NCI-H2029 (cell line): ENCODE results near the gene MTHFD1.
"Not testable (repeated sequence)": the region's sequence is repeated elsewhere in the genome, so short reads cannot be mapped to it uniquely, and the experiment has no call there.

ENCODE experiments used
- DNase-seq: peaks from one replicate; lab custom pipeline; 2025; lab: John Stamatoyannopoulos, UW

The MTHFD1 gene

DNA sequence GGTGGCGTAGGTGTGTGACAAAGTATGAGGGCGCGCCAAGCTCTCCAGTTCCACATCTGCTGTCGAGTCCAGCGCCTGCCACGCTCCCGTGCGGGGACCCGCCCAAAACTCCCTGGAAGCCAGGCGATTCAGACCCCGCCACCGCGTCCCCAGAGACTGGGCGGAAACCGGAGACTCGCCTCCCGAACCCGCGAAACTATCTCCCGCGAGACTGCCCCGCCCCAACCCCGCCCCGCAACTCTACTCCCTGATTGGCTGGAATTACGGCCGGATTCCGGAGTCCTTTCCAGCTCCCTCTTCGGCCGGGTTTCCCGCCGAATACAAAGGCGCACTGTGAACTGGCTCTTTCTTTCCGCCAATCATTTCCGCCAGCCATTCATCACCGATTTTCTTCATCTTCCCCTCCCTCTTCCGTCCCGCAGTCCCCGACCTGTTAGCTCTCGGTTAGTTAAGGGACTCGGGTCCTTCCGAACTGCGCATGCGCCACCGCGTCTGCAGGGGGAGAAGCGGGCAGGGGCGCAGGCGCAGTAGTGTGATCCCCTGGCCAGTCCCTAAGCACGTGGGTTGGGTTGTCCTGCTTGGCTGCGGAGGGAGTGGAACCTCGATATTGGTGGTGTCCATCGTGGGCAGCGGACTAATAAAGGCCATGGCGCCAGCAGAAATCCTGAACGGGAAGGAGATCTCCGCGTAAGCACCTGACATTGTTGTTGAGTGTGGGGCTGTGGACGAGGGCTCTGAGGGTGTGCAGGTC lies at the start of gene MTHFD1:
Gene MTHFD1 (plus strand): TSS at position 572 of the 751 bp plus-strand sequence. CDS start 75 bp downstream, at position 647.
- peak; percentile 93 for DNase-seq

DNA sequence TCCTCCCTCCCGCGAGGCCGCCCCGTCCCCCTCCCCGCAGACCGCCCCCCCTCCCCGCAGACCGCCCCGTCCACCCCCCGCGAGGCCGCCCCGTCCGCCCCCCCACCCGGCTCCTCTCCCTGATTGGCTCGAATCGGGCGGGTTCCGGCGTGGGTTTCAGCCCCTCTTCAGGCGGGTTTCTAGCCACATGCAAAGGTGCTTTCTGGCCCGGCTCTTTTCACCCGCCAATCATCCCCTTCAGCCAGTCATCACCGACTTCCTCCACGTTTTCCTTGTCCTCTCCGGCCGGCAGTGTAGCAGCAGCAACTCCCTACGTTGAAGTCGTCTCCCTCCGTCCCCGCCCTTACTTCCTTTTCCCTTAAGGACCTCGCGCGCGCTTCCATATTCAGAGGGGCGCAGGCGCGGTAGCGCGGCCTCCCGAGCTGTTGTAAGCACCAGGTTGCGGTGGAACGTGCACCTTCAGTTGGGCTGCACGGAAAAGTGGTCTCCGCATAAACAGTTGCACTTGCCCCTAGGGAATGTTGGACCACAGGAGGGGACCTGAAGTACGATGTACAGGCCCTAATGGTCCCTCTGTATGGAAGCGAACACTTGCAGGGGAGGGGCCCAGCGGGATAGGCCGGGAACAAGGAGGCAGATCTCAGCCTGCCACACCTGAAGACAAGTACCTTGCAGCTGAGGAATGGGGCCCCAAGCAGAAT lies 49.4 kb upstream of the MTHFD1 start:
- DNase-seq: peak; percentile 89

DNA sequence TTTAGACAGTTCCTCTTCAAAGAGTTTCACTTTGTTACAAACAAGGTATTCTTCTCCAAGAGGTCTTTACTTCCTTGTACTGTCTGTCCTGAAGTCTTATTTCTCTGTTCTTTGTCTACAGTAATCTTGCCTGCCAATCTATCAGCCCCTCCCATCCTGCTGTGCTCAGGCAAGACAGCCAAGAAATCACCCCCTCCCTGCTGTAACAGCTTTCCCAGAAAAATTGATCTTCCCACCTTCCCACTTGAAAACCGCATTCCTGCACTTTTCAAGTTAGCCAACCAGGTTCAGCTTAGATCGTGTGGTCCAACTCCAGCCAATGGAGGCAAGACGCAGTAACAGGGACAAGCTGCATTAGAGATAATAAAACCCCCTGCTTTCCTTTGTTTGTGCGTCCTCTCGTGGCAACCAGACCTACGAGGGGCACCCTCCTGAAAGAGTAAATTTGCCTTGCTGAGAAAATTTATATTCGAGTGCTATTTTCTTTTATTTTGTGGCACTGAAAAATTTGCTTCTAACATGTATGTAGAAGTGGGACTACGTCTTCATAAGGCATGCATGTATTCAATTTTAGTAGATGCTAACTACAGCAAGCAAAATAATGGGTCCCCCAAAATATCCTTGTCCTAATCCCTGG lies 47.5 kb upstream of the MTHFD1 start:
- DNase-seq: no peak

DNA sequence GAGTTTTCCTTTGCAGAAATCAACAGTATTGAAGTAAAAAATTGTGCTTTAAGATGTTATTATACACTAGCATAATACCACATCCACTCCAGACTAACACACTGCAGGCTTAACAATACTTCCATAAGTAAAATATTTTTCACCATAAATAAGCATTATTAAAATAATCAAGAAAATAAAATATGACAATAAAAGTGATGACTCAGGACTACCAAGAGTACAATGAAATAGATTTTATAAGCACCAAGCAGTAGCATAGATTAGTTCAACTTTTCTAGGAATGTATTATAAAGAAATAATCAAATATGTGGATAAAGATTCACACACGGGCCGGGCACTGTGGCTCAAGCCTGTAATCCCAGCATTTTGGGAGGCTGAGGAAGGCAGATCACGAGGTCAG lies 40.4 kb upstream of the MTHFD1 start:
- DNase-seq: no peak

DNA sequence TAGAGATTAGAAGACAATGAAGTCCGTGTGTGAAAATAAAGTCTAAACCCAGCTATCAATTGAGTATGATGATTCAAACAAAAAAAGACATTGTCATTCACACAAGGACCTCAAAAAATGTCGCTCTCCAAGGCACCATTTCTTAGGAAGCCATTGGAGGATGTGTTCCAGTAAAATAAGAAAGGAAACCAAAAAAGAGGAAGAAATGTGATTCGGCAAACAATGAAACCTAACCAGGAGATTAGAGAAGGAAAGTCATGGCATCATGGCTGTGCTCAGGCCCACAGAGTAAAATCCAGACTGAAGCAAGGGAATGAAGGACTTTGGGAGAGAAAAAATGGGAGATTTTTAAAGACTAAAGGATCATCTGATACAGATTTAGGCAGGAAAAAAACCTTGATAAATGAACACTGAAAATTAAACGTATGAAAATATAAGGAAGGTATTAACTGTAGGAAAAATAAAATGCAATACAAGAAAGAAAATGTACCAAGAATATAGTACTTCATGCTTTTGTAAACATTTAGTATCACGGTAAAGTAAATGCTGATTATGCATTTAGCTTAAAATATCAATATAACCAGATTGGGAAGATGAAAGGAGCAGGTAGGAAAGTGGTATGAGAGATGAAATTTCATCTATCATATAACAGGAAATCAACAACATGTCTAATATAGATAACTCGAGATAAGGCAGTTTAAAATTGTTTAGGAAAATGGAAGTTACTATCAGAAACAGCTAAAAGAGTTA lies 38.2 kb upstream of the MTHFD1 start:
- DNase-seq: no peak

DNA sequence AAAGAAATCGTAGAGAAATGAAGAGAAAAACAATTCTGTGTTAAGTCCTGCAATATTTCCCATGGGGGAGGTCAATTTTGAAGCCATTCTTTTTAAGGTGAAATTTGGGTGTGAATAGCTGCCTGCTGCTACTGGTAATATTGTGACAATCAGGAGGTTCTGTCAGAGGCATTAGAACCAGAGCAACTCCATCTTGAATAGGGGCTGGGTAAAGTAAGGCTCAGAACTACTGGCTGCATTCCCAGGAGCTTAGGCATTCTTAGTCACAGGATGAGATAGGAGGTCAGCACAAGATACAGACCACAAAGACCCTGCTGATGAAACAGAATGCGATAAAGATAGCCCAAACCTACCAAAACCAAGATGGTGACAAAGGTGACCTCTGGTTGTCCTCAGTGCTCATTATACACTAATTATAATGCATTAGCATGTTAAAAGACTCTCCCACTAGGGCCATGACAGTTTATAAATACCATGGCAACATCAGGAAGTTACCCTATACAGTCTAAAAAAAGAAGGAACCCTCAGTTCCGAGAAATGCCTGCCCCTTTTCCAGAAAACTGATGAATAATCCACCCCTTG lies 24.8 kb upstream of the MTHFD1 start:
- DNase-seq: no peak

DNA sequence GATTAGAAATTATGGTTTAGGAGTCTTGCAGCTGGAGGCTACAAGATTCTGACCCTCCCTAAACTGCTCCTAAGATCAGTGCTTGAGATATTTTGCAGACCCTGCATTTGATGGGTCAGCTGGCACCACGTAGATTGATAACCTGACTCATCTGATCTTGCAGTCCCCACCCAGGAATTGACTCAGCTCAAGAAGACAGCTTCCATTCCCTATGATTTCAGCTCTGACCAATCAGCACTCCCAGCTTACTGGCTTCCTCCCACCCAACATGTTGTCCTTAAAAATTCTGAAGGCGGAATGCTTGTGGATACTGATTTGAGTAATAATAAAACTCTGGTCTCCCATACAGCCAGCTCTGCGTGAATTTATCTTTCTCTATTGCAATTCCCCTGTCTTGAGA lies 23.2 kb upstream of the MTHFD1 start:
- DNase-seq: no peak

DNA sequence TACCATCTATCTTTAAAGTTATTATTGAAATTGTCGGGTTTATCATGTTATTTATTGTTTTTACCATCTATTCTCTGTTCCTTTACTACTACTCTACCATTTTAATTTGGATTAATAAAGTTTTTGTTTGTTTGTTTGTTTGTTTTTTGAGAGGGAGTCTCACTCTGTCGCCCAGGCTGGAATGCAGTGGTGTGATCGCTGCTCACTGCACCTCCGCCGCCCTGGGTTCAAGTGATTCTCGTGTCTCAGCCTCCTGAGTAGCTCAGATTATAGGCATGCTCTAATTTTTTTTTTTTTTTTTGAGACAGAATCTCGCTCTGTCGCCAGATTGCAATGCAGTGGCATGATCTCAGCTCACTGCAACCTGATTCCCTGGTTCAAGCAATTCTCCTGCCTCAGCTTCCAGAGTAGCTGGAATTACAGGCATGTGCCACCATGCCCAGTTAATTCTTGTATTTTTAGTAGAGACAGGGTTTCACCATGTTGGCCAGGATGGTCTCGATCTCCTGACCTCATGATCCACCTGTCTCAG lies 22.7 kb upstream of the MTHFD1 start:
- DNase-seq: not testable (repeated sequence)

DNA sequence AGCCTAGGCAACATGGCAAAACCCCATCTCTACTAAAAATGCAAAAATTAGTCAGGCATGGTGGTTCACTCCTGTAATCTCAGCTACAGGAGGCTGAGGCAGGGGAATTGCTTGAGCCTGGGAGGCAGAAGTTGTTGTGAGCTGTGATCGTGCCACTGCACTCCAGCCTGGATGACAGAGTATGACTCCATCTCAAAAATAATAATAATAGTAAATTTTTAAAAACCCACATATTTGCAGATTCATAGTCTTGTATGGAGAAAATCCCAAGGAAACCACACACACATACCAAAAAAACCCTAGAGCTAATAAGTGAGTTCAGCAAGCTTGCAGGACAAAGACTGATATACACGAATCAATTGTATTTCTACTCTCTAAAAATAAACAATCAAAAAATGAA lies 19.0 kb upstream of the MTHFD1 start:
- no peak for DNase-seq

DNA sequence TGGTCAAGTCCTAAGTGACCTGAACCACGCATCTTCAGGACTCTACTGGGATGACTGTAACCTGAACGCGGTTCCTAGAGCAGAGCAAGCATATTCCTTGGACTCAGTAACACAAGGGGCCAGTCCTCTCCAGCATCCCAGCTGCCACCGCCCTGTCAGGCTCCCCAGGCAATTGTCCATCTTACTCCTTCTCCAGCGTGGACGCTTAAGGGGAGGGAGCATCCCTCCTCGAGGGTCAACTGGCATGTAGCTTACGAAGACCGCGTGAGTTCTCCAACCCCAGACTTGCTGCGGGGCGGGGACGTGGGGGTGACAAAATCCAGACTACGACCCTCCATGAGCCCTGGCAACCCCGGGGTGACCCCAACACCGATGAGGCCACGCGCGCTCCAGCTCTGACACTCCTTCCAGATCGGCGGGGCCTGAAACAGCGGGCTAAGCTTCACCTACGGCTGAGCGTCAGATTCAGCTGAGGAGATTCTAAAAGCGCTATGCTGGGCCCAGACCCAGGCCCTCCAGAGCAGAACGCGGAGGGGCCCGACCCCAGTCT lies 846 bp upstream of the MTHFD1 start:
- DNase-seq: no peak

DNA sequence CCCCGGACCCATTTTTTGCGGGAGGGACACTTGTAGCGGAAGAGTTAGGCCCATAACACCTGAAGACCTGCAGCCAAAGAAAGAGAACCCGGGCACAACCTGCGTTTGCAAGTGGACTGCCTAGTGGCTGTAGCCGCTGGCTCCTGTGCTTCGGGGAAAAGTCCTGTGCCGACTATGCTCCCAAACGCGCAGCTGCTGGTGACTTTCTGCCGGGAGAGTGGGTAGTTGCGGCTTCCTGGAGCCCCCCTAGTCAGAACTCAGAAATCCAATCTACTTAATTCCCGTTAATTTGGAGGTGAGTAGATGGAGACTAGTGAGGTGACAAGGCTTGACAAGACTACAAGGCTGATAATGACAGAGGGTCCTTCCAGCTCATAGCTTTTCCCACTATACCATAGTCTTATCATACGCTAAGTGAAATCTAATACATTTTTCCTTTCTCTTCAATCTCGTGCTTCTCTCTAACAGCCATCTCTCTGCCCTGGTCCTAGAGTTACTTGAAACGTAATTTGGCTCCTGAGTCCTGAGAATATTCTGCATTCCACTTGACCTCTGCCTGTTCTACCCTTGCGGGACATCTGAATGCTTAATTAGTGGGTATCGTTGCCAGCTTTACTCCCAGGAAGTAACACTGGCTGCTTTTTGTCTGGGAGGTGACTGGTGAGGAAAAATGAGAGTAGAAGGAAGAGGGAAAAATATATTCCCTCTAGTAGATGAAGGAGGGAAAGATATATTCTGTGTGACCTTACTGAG lies 556 bp downstream of the MTHFD1 start:
- DNase-seq: peak; percentile 18

DNA sequence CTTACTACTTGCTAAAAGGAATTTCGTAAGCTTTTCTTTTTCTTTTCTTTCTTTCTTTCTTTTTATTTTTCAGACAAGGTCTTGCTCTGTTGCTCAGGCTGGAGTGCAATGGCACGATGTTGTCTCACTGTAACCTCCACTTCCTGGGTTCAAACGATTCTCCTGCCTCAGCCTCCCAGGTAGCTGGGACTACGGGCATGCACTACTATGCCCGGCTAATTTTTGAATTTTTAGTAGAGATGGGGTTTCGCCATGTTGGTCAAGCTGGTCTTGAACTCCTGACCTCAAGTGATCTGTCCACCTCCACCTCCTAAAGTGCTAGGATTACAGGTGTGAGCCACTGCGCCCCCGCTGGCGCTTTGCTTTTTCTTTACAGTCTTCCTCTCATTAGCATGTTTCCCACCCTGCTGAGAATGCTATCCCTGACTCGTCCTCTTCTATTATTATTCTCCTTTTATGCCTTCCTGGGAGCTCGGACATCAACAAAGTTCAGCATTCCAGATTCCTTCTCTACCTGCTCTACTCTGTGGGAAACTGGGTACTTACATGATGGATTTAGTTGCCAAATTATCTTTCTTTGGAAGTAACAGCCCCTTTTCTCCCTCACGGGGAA lies 3.1 kb downstream of the MTHFD1 start:
- DNase-seq: no peak

DNA sequence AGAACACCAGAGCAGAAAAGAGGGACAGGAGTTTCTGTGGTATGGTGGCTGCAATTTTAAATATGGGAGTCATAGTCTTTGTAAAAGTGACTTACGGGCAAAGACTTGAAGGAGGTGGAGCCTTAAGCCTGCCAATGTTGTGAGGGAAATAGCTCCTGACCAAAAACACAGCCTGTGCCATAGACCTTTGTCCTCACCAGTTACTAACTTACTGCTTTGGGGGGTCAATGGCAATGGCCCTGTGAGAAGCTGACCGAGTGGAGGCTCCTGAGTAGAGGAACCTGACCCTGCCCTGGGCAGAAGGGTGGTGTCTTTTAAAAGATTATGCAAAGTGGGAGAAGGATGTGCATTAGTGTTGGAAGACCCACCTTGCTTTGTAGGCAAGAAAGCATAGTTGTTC lies 3.8 kb downstream of the MTHFD1 start:
- DNase-seq: no peak

DNA sequence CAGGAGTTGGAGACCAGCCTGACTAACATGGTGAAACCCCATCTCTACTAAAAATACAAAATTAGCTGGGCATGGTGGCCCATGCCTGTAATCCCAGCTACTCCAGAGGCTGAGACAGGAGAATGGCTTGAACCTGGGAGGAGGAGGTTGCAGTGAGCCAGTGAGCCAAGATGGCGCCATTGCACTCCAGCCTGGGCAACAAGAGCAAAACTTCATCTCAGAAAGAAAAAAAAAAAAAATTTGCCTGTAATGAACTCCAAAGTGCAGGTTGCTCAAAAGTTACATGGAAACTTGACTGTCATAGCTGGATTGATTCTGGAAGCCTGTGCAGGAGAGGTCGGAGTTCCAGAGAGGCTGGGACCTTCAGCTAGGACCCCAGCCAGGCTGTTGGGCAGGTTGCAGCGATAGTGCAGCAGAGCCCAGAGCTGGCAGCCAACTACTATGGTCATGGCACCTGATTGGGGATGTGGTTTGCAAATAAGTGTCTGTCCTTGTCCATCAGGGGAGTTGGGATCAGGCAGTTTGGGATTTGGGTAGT lies 5.1 kb downstream of the MTHFD1 start:
- DNase-seq: not testable (repeated sequence)

DNA sequence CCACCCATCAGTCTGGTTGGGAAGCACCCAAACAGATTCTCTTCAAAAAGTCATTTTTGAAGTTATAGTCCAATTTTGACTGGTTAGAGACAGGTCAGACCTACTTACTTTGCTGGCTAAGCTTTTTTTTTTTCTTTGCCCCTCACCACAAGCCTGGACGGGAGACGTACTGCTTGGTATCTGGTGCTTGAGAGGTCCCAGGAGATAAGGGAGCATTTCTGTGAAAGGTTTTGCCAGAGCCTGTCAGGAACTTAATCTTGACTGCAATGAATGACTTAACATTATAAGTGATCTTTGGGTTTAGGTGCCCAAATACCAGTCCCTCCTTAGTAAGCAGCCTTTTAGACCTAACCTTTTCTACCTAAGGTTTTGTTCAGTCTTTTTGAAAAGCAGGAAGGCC lies 6.3 kb downstream of the MTHFD1 start:
- DNase-seq: no peak

DNA sequence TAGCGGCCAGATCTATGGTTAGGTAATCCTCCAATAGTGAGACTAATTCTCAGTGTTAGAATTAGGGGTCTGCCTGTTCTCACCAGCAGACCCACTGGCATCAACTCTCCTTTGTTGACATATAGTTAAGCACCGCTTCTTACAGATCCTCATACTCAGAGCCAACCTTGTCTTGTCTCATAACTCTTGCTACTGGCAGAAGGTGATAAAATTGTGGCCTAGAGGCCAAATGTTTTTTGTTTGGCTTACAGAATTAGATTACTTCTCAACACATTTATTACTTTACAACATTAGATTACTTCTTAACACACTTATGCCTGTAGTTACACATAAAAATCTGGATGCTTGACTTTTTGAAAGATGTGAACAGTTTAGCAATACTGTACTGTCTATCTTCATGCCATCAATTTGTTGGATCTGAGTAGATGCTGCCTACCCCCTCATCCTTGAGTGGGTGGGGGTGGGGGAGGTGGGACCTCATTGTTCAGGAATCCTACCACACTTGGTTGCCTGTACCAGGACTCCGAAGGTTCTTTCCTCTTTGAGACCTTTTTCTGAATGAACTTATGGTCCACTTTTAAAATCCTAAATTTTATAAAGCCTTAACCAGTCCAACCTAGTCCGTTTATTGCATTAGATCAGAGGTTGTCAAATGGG lies 7.0 kb downstream of the MTHFD1 start:
- DNase-seq: no peak

DNA sequence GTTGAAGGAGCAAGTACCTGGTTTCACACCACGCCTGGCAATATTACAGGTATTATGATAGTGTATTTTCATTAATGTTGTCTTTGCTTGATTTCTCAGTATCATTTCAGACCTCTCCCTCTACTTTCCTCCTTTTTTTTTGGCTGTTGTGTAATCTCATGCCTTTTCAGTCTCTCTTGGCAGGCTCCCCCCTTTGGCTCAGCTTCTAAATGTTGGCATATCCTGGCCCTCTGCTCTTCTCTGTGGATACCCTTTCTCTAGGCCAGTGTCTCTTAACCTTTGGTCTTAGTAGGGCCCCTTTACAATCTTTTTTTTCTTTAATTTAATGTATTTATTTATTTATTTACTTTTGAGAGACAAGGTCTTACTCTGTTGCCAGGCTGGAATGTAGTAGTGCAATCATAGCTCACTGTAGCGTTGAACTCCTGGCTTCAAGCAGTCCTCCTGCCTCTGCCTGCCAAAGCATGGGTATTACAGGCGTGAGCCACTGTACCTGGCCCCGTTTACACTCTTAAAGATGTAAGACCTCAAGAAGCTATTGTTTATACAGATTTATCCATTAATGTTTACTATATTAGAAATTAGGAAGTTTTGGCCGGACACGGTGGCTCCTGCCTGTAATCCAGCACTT lies 12.8 kb downstream of the MTHFD1 start:
- no peak for DNase-seq

DNA sequence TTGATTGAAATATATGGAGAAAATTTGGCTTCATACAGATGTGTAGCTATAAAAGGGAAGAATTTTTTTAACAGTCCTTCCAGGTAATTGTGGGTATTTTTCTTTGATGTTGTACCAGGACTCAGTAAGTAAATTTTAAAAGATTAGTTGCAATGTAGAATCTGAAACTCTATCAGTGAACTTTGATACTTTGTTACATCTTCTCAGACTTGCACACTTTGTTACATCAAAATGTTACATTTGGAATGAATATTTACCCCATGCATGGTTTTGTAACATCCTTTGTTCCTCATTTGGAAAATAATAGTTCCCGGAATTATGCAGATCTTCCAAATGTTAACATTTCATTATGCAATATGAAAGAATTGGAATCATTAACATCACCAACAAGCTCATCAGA lies 13.8 kb downstream of the MTHFD1 start:
- DNase-seq: no peak

DNA sequence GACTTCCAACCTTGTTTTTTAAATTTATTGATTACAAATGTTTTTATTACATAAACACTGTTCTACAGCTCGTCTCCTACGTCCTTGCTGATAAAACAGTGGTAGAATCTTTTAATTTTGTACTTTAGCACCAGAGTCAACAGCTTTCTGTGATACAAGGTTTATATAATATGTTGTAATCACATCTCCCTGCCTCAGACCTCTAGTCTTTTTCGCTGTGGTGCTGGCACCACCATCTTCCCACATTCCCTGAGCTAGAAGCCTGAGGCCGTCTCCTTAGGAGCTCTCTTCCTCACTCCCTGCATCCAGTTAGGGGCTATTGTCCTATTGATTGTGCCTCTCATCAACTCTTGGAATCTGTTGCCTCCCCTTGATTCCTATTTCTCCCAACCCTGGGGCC lies 17.1 kb downstream of the MTHFD1 start:
- no peak for DNase-seq
